ENCODE measurements around the gene FOXD2. TPM values are rescaled to one million over a fixed set of nuclear protein-coding genes. Genes with fewer than 3 reads are reported as not detected.

Gene FOXD2
- total RNA-seq, 1 donor from 2014 or later, result under 0.01 TPM

Other genes starting within 250 kb of the FOXD2 start
- not detected for gene PDZK1IP1, start 248.0 kb upstream of the FOXD2 start, total RNA-seq
- 3.1 TPM for gene TAL1, start 205.8 kb upstream of the FOXD2 start, total RNA-seq
- 4.7 TPM for gene STIL, start 123.9 kb upstream of the FOXD2 start, total RNA-seq
- gene CMPK1, start 104.3 kb upstream of the FOXD2 start, total RNA-seq, result 48.5 TPM
- not detected for gene FOXE3, start 21.8 kb upstream of the FOXD2 start, total RNA-seq

Measured in skeletal muscle tissue (tissue), 1 donor.